Body of pancreas (tissue), 4 donors: ENCODE results near the gene NARF. TPM values are rescaled to one million over a fixed set of nuclear protein-coding genes. Genes with fewer than 3 reads are reported as not detected.
"Not testable (repeated sequence)": the region's sequence is repeated elsewhere in the genome, so short reads cannot be mapped to it uniquely, and the experiment has no call there.

Source experiments
- ATAC-seq: fragments of 150-250 bp; one replicate; pipeline ENCODE4 v1.9.1; 2016
- DNase-seq, 4 donors: peaks; one replicate each; pipeline ENCODE4 v3.0.0-alpha.2; 2019
- H3K27ac ChIP-seq, 4 donors: fragments of 200-600 bp; sonication (generic); 1 replicate in 3 of 4; 2 replicates in 1 of 4; pipeline versions ENCODE4 v1.5.1 to v1.6.1; 2016 to 2019; ENCODE audit warnings: mild to moderate bottlenecking in 1 of 4, mixed read lengths in 1 of 4, moderate library complexity in 1 of 4
- H3K27me3 ChIP-seq, 2 donors: fragments of 200-600 bp; sonication (generic); one replicate each; pipeline ENCODE4 v1.6.0; 2016; ENCODE audit warnings: mild to moderate bottlenecking in 1 of 2
- H3K36me3 ChIP-seq, 2 donors: fragments of 200-600 bp; sonication (generic); replicated peaks in 1 of 2; 2 replicates each; pipeline ENCODE4 v1.5.1; 2016; ENCODE audit warnings: low read depth in 2 of 2; ENCODE audit not compliant: insufficient read depth in 1 of 2
- H3K4me1 ChIP-seq: fragments of 200-600 bp; sonication (generic); one replicate; pipeline ENCODE4 v1.6.0; 2016
- H3K4me3 ChIP-seq, 2 donors: fragments of 200-600 bp; sonication (generic); 1 replicate in 1 of 2; 2 replicates in 1 of 2; pipeline ENCODE4 v1.5.1; 2016 to 2019
- H3K9me3 ChIP-seq, 3 donors: fragments of 200-600 bp; sonication (generic); 1 replicate in 2 of 3; 2 replicates in 1 of 3; pipeline ENCODE4 v1.5.1; 2016
- CTCF ChIP-seq, 7 experiments: fragments of 450-650 bp in 4 of 7; fragments of 200-600 bp in 3 of 7; sonication (generic) in 3 of 7; IDR thresholded peaks; one replicate each; pipeline ENCODE4 v1.5.1; 2016 to 2019; ENCODE audit warnings: antibody characterized with exemption in 7 of 7
- POLR2A ChIP-seq, 3 donors: fragments of 450-650 bp; IDR thresholded peaks; one replicate each; pipeline ENCODE4 v1.6.1; 2016; ENCODE audit warnings: antibody characterized with exemption in 3 of 3, mild to moderate bottlenecking in 2 of 3
- WGBS, 2 donors: methylation state at CpG; one replicate each; pipeline ENCODE4 v1.1.5; 2017; 5-methylcytosine and 5-hydroxymethylcytosine counted together
- intact Hi-C: fragments of 100-400 bp; cut with DNase I; formaldehyde crosslinking; loops from one replicate; pipeline ENCODE4 v1.15.1; 2023
- small RNA-seq: library from RNA; depleted of rRNA; stranded (forward); fragments of <200 nt; gene quantifications from one replicate; pipeline ENCODE3, GENCODE V24; 2016
- total RNA-seq, 2 donors: library from RNA; depleted of rRNA; stranded (reverse); fragments of >200 nt; gene quantifications; one replicate each; pipeline ENCODE4 v1.1.0, GENCODE V29; 2016

The NARF gene
- total RNA-seq, 2 donors from 2014 or later: 14.5 to 85.4 TPM

GRCh38 chr17:82534401-82534812 lies 75.9 kb downstream of the NARF start:
- Histone ChIP-seq H3K27ac (no peak overlapping the region), H3K9me3 (no peaks in the 10 kb centered on the region), H3K36me3 (no peaks in the 10 kb centered on the region), H3K4me1 (peaks cover 56% of the 10 kb centered on the region), H3K27me3 (no peaks in the 10 kb centered on the region), H3K4me3 (no peak overlapping the region)
- ATAC-seq (no peak), DNase-seq (no peak)
- intact Hi-C loops: no loop called here
- TF ChIP-seq CTCF (IDR thresholded peaks at IDR 0.05) (no peak), POLR2A (IDR thresholded peaks at IDR 0.05) (no peak)
- WGBS, 2 donors: 48 to 53% methylated on average over 7 of the region's 7 CpGs

GRCh38 chr17:82536512-82537201 lies 78.1 kb downstream of the NARF start:
- no peaks in the 10 kb centered on the region for H3K27me3 ChIP-seq
- 25 to 33% methylated on average over 4 to 6 of the region's 6 CpGs for WGBS, 2 donors
- H3K27ac ChIP-seq: peak overlapping the region; percentile 24 to 81 (median 56)
- no peaks in the 10 kb centered on the region for H3K9me3 ChIP-seq
- H3K36me3 ChIP-seq: no peaks in the 10 kb centered on the region
- intact Hi-C loops: no loop called here
- DNase-seq: peak in 2 of 4 donors; percentile 52
- TF ChIP-seq CTCF (IDR thresholded peaks at IDR 0.05) (no peak), POLR2A (IDR thresholded peaks at IDR 0.05) (no peak)
- peaks cover 42% of the 10 kb centered on the region for H3K4me1 ChIP-seq
- peak; percentile 27 for ATAC-seq
- no peak overlapping the region for H3K4me3 ChIP-seq

- 76 to 87% methylated on average over 8 to 9 of the region's 9 CpGs for WGBS, 2 donors
- Histone ChIP-seq H3K4me1 (peaks cover 41% of the 10 kb centered on the region), H3K27ac (peak overlapping the region in 1 of 4 donors; percentile 81)
- ATAC-seq, intact Hi-C loops, H3K36me3 ChIP-seq, DNase-seq, H3K9me3 ChIP-seq, H3K27me3 ChIP-seq, H3K4me3 ChIP-seq: not testable (repeated sequence)
These were observed 78.7 kb downstream of the NARF start for GRCh38 chr17:82537228-82537627.

- H3K4me3 ChIP-seq, H3K27ac ChIP-seq, H3K27me3 ChIP-seq, ATAC-seq, H3K9me3 ChIP-seq, DNase-seq, H3K36me3 ChIP-seq, intact Hi-C loops: not testable (repeated sequence)
- H3K4me1 ChIP-seq: peaks cover 30% of the 10 kb centered on the region
- WGBS, 2 donors: 85 to 90% methylated on average over 14 to 17 of the region's 18 CpGs
These were observed 80.5 kb downstream of the NARF start for GRCh38 chr17:82539076-82539475.

Small RNA genes within 50 kb of the gene (small RNA-seq; reads per million reads assigned to genes)
- not detected for gene RF00019

Other genes with a start within 250 kb of the NARF start
- gene CCDC57, start 245.9 kb upstream of the NARF start, total RNA-seq: 10 to 100 TPM; 24.1 to 60.3 TPM
- gene SLC16A3, start 229.7 kb upstream of the NARF start, total RNA-seq: 1 to 10 TPM; 2.0 to 5.4 TPM
- 100 to 1,000 TPM in 1 of 2 donors, 10 to 100 TPM in 1; 37.6 to 116 TPM for gene CSNK1D, start 185.0 kb upstream of the NARF start, total RNA-seq
- gene CD7, start 141.1 kb upstream of the NARF start, total RNA-seq: not detected
- 1 to 10 TPM; 5.4 to 6.3 TPM for gene SECTM1, start 125.0 kb upstream of the NARF start, total RNA-seq
- not detected for gene TEX19, start 99.5 kb upstream of the NARF start, total RNA-seq
- not detected for gene UTS2R, start 87.0 kb upstream of the NARF start, total RNA-seq
- 100 to 1,000 TPM in 1 of 2 donors, 10 to 100 TPM in 1; 54.7 to 188 TPM for gene HEXD, start 40.4 kb upstream of the NARF start, total RNA-seq
- gene OGFOD3, start 40.2 kb upstream of the NARF start, total RNA-seq: 10 to 100 TPM; 16.8 to 40.0 TPM
- gene CYBC1, start 8.0 kb upstream of the NARF start, total RNA-seq: 10 to 100 TPM; 53.1 to 68.2 TPM
- 10 to 100 TPM; 10.6 to 25.1 TPM for gene FOXK2, start 61.0 kb downstream of the NARF start, total RNA-seq
- 10 to 100 TPM; 45.5 to 49.3 TPM for gene WDR45B, start 189.7 kb downstream of the NARF start, total RNA-seq
- gene RAB40B, start 240.0 kb downstream of the NARF start, total RNA-seq: 10 to 100 TPM; 18.2 to 39.9 TPM